HL-60 (cell line): ENCODE data around the gene KCNA4.

Experiments
- DNase-seq, 2 experiments: peaks; one replicate each; pipeline ENCODE4 v3.0.0-alpha.2; 2010 to 2020; ENCODE audit warnings: low read depth in 1 of 2, low spot score in 1 of 2
- H3K27ac ChIP-seq: fragments of 250-450 bp; sonication (Bioruptor Pico); replicated peaks from 2 replicates; pipeline ENCODE4 v1.5.1; 2020; ENCODE audit warnings: mild to moderate bottlenecking, moderate library complexity
- H3K27me3 ChIP-seq: fragments of 250-450 bp; sonication (Bioruptor Pico); 2 replicates; pipeline ENCODE4 v1.5.1; 2021; ENCODE audit warnings: mild to moderate bottlenecking, moderate library complexity; ENCODE audit not compliant: insufficient read depth, poor library complexity, severe bottlenecking
- H3K4me3 ChIP-seq: replicated peaks from 2 replicates; pipeline ENCODE4 v1.5.1; 2011; ENCODE audit warnings: mild to moderate bottlenecking, control low read depth, low read length; ENCODE audit not compliant: insufficient read depth
- TF ChIP-seq, protein P1 (sequence below): IDR thresholded peaks from one replicate; pipeline ENCODE4 v1.5.1; 2011; ENCODE audit warnings: low read length, control low read depth, inconsistent platforms; ENCODE audit not compliant: insufficient read depth
- TF ChIP-seq, protein P2 (sequence below): IDR thresholded peaks from 2 replicates; pipeline ENCODE4 v1.6.1; 2012; ENCODE audit warnings: low read depth; ENCODE audit not compliant: insufficient replicate concordance

Gene KCNA4

DNA sequence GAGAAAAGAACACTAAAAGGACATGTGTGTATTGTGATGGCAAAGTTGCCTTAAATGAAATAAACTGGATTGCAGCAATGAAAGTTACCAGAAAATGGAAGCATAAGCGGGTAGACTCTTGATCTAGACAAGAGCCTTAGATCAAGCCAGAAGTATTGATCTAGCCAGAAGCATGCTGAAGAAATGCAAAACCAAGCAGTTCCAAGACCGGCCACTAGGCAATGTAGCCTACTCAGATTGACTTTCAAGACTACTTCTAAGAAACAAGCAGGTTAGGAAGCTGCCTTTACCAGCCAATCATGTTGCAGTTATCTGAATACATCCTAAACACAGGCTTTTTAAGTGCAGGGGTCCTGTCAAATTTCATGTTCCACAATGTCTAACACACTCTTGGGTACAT, 54.6 kb downstream of the KCNA4 start:
- H3K27me3 ChIP-seq, result no peaks in the 10 kb centered on the region
- peak in 1 of 2 experiments; percentile 2 for DNase-seq
- TF ChIP-seq, protein P1, sequence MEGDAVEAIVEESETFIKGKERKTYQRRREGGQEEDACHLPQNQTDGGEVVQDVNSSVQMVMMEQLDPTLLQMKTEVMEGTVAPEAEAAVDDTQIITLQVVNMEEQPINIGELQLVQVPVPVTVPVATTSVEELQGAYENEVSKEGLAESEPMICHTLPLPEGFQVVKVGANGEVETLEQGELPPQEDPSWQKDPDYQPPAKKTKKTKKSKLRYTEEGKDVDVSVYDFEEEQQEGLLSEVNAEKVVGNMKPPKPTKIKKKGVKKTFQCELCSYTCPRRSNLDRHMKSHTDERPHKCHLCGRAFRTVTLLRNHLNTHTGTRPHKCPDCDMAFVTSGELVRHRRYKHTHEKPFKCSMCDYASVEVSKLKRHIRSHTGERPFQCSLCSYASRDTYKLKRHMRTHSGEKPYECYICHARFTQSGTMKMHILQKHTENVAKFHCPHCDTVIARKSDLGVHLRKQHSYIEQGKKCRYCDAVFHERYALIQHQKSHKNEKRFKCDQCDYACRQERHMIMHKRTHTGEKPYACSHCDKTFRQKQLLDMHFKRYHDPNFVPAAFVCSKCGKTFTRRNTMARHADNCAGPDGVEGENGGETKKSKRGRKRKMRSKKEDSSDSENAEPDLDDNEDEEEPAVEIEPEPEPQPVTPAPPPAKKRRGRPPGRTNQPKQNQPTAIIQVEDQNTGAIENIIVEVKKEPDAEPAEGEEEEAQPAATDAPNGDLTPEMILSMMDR, result peak; percentile 30
- TF ChIP-seq, protein P2, sequence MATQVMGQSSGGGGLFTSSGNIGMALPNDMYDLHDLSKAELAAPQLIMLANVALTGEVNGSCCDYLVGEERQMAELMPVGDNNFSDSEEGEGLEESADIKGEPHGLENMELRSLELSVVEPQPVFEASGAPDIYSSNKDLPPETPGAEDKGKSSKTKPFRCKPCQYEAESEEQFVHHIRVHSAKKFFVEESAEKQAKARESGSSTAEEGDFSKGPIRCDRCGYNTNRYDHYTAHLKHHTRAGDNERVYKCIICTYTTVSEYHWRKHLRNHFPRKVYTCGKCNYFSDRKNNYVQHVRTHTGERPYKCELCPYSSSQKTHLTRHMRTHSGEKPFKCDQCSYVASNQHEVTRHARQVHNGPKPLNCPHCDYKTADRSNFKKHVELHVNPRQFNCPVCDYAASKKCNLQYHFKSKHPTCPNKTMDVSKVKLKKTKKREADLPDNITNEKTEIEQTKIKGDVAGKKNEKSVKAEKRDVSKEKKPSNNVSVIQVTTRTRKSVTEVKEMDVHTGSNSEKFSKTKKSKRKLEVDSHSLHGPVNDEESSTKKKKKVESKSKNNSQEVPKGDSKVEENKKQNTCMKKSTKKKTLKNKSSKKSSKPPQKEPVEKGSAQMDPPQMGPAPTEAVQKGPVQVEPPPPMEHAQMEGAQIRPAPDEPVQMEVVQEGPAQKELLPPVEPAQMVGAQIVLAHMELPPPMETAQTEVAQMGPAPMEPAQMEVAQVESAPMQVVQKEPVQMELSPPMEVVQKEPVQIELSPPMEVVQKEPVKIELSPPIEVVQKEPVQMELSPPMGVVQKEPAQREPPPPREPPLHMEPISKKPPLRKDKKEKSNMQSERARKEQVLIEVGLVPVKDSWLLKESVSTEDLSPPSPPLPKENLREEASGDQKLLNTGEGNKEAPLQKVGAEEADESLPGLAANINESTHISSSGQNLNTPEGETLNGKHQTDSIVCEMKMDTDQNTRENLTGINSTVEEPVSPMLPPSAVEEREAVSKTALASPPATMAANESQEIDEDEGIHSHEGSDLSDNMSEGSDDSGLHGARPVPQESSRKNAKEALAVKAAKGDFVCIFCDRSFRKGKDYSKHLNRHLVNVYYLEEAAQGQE, result no peak
- no peak overlapping the region for H3K27ac ChIP-seq
- H3K4me3 ChIP-seq, result no peak overlapping the region
